Hepatocyte (in vitro differentiated cells): ENCODE measurements around the gene IFT88. TPM values are rescaled to one million over a fixed set of nuclear protein-coding genes. Genes with fewer than 3 reads are reported as not detected.

Experiments
- DNase-seq: peaks from one replicate; pipeline ENCODE4 v3.0.0-alpha.2; 2016; ENCODE audit warnings: low spot score
- H2AFZ ChIP-seq: fragments of 200-600 bp; sonication (generic); 2 replicates; pipeline ENCODE4 v1.6.0; 2016; ENCODE audit warnings: antibody characterized with exemption, mild to moderate bottlenecking
- H3K27ac ChIP-seq: fragments of 200-600 bp; sonication (generic); 2 replicates; pipeline ENCODE4 v1.5.1; 2016; ENCODE audit warnings: mild to moderate bottlenecking
- H3K27me3 ChIP-seq: fragments of 200-600 bp; sonication (generic); 2 replicates; pipeline ENCODE4 v1.6.1; 2016
- H3K36me3 ChIP-seq: fragments of 200-600 bp; sonication (generic); replicated peaks from 2 replicates; pipeline ENCODE4 v1.5.1; 2016; ENCODE audit warnings: low read depth; ENCODE audit not compliant: insufficient read depth
- H3K4me1 ChIP-seq: fragments of 200-600 bp; sonication (generic); 2 replicates; pipeline ENCODE4 v1.5.1; 2016; ENCODE audit warnings: mild to moderate bottlenecking, moderate library complexity; ENCODE audit not compliant: insufficient read depth
- H3K4me2 ChIP-seq: fragments of 200-600 bp; sonication (generic); 2 replicates; pipeline ENCODE4 v1.6.0; 2016
- H3K4me3 ChIP-seq: fragments of 200-600 bp; sonication (generic); 2 replicates; pipeline ENCODE4 v1.5.1; 2016; ENCODE audit warnings: mild to moderate bottlenecking
- H3K79me2 ChIP-seq: fragments of 200-600 bp; sonication (generic); 2 replicates; pipeline ENCODE4 v1.6.0; 2017; ENCODE audit warnings: mild to moderate bottlenecking
- H3K9me2 ChIP-seq: fragments of 200-600 bp; sonication (generic); replicated peaks from 2 replicates; pipeline ENCODE4 v1.6.0; 2017; ENCODE audit warnings: mild to moderate bottlenecking; ENCODE audit not compliant: insufficient read depth
- H3K9me3 ChIP-seq: fragments of 200-600 bp; sonication (generic); 2 replicates; pipeline ENCODE4 v1.5.1; 2016; ENCODE audit warnings: low read depth, mild to moderate bottlenecking
- H4K20me1 ChIP-seq: fragments of 200-600 bp; sonication (generic); 2 replicates; pipeline ENCODE4 v1.6.0; 2016; ENCODE audit warnings: mild to moderate bottlenecking; ENCODE audit not compliant: insufficient read depth, poor library complexity, severe bottlenecking
- EZH2 ChIP-seq: fragments of 200-600 bp; sonication (generic); IDR thresholded peaks from 2 replicates; pipeline ENCODE4 v1.6.1; 2016; ENCODE audit warnings: antibody characterized with exemption, mild to moderate bottlenecking, borderline replicate concordance
- EZH2phosphoT487 ChIP-seq: fragments of 200-600 bp; sonication (generic); IDR thresholded peaks from one replicate; pipeline ENCODE4 v1.6.1; 2018; ENCODE audit warnings: antibody characterized with exemption, mild to moderate bottlenecking, low read depth, moderate library complexity; ENCODE audit not compliant: unreplicated experiment, severe bottlenecking
- WGBS: methylation state at CpG from one replicate; pipeline ENCODE4 v1.1.6; 2016; ENCODE audit warnings: low lambda C conversion rate; ENCODE audit errors: missing lambda C conversion rate; 5-methylcytosine and 5-hydroxymethylcytosine counted together
- polyA plus RNA-seq: library from polyadenylated mRNA; unstranded; fragments of >200 nt; fragmentation: Nextera tagmentation; extraction: Ambion mirVana; gene quantifications from 2 replicates; pipeline ENCODE4 v1.2.1, GENCODE V29; 2016
- total RNA-seq: library from RNA; depleted of rRNA; stranded (reverse); fragments of >200 nt; gene quantifications from 2 replicates; pipeline ENCODE4 v1.2.3, GENCODE V29; 2014
- TF ChIP-seq, protein P1 (sequence below): fragments of 200-600 bp; sonication (generic); IDR thresholded peaks from 2 replicates; pipeline ENCODE4 v1.5.1; 2016; ENCODE audit warnings: antibody characterized with exemption, mild to moderate bottlenecking; ENCODE audit not compliant: poor library complexity

IFT88 gene
- total and polyA plus RNA-seq, 2 experiments from 2014 or later, result 9.2 to 19.2 TPM

DNA sequence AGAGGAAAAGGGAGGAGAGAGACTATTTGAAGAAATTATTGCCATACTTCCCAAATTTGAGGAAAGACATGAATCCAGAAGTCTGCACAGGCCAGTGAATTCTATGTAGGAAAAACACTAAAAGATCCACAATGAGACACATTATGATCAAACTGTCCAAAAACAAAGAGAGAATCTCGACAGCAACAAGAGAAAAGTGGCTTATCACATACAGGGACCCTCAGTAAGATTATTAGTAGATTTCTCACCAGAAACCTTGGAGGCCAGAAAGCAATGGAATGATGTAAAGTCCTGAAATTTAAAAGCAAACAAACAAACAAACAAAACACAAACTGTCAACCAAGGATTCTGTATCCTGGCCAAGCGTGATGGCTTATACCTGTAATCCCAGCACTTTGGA, 80.8 kb downstream of the IFT88 start:
- Histone ChIP-seq H3K4me1 (no peaks in the 10 kb centered on the region), H3K27me3 (no peaks in the 10 kb centered on the region), H3K36me3 (no peaks in the 10 kb centered on the region), H3K79me2 (no peaks in the 10 kb centered on the region), H3K27ac (no peak overlapping the region), H4K20me1 (no peaks in the 10 kb centered on the region), H3K4me2 (no peak overlapping the region), H3K4me3 (no peak overlapping the region), H2AFZ (no peak overlapping the region), H3K9me3 (no peaks in the 10 kb centered on the region), H3K9me2 (no peaks in the 10 kb centered on the region)
- TF ChIP-seq, protein P1, sequence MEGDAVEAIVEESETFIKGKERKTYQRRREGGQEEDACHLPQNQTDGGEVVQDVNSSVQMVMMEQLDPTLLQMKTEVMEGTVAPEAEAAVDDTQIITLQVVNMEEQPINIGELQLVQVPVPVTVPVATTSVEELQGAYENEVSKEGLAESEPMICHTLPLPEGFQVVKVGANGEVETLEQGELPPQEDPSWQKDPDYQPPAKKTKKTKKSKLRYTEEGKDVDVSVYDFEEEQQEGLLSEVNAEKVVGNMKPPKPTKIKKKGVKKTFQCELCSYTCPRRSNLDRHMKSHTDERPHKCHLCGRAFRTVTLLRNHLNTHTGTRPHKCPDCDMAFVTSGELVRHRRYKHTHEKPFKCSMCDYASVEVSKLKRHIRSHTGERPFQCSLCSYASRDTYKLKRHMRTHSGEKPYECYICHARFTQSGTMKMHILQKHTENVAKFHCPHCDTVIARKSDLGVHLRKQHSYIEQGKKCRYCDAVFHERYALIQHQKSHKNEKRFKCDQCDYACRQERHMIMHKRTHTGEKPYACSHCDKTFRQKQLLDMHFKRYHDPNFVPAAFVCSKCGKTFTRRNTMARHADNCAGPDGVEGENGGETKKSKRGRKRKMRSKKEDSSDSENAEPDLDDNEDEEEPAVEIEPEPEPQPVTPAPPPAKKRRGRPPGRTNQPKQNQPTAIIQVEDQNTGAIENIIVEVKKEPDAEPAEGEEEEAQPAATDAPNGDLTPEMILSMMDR, result no peak
- no peak for TF ChIP-seq EZH2
- DNase-seq, result no peak
- WGBS, result 100% methylated on average over 2 of the region's 2 CpGs

DNA sequence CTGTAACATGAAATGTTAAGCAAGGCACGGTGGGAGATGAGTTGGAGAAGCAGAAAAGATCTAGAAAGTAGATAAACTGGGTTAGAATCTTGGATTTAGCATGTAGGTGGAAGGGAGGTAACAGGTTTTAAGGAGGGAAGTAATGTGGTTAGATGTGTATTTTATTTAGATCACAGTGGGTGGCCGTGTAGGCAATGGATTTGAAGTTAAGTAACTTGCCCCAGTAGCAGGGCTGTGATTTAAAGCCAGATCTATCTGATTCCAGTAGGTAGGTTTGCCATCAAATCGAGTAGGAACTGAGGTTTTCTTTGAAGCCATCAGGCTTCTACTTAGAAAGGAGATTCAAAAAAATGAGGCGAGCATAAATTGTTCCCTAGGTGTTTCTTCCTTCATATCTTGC, 86.0 kb downstream of the IFT88 start:
- TF ChIP-seq EZH2phosphoT487 (no peak), EZH2 (no peak)
- TF ChIP-seq, protein P1, result no peak
- Histone ChIP-seq H3K4me1 (no peaks in the 10 kb centered on the region), H3K79me2 (no peaks in the 10 kb centered on the region), H3K9me2 (no peaks in the 10 kb centered on the region), H3K27ac (no peak overlapping the region), H3K27me3 (no peaks in the 10 kb centered on the region), H3K9me3 (no peaks in the 10 kb centered on the region), H3K36me3 (no peaks in the 10 kb centered on the region), H4K20me1 (no peaks in the 10 kb centered on the region), H2AFZ (no peak overlapping the region), H3K4me3 (no peak overlapping the region), H3K4me2 (no peak overlapping the region)
- WGBS, result 59% methylated on average over 4 of the region's 4 CpGs
- no peak for DNase-seq

DNA sequence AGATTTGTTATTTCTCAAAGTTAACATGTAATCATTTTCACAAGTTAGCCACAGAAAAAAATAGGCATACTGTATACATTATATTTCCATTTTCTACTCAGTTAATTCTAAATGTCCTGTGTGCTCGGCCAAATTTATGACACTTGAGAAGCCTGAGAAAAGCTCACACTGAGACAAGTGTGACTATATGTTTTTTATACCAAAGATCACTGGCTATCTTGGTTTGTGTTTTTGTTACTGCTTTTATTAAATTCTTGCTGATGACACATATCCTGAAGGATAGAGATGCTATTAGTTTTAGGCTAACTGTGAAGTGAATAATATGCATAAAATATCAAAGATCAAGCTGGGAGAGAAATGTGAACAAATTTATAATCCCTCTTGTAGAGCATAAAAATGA, 87.2 kb downstream of the IFT88 start:
- no peaks in the 10 kb centered on the region for H3K79me2 ChIP-seq
- no peak overlapping the region for H2AFZ ChIP-seq
- H3K9me2 ChIP-seq, result no peaks in the 10 kb centered on the region
- H3K4me3 ChIP-seq, result no peak overlapping the region
- no peaks in the 10 kb centered on the region for H3K27me3 ChIP-seq
- no peak overlapping the region for H3K4me2 ChIP-seq
- H3K27ac ChIP-seq, result no peak overlapping the region
- H4K20me1 ChIP-seq, result no peaks in the 10 kb centered on the region
- H3K36me3 ChIP-seq, result no peaks in the 10 kb centered on the region
- H3K4me1 ChIP-seq, result no peaks in the 10 kb centered on the region
- H3K9me3 ChIP-seq, result no peaks in the 10 kb centered on the region
- TF ChIP-seq, protein P1, result no peak
- TF ChIP-seq EZH2phosphoT487, result no peak
- no peak for TF ChIP-seq EZH2
- no peak for DNase-seq
- 74% methylated on average over 1 of the region's 1 CpG for WGBS

GRCh38 chr13:20658451-20659040, 91.6 kb downstream of the IFT88 start:
- no peak overlapping the region for H3K4me2 ChIP-seq
- no peak for DNase-seq
- H3K4me1 ChIP-seq, result no peaks in the 10 kb centered on the region
- 85% methylated on average over 5 of the region's 5 CpGs for WGBS
- H3K9me3 ChIP-seq, result no peaks in the 10 kb centered on the region
- H3K27me3 ChIP-seq, result no peaks in the 10 kb centered on the region
- H4K20me1 ChIP-seq, result no peaks in the 10 kb centered on the region
- no peak overlapping the region for H2AFZ ChIP-seq
- TF ChIP-seq EZH2 (no peak), EZH2phosphoT487 (no peak)
- TF ChIP-seq, protein P1, result no peak
- no peaks in the 10 kb centered on the region for H3K79me2 ChIP-seq
- no peak overlapping the region for H3K4me3 ChIP-seq
- H3K36me3 ChIP-seq, result no peaks in the 10 kb centered on the region
- no peaks in the 10 kb centered on the region for H3K9me2 ChIP-seq
- H3K27ac ChIP-seq, result no peak overlapping the region
